Measurements from ENCODE around the gene ZNF280B. TPM values are rescaled to one million over a fixed set of nuclear protein-coding genes. Genes with fewer than 3 reads are reported as not detected.

ZNF280B gene
- total RNA-seq, 3 donors from 2014 or later = 0.51 to 1.4 (median 0.64) TPM

- Histone ChIP-seq H3K4me1 (ENCODE audit: low read depth) (no peaks in the 10 kb centered on the region), H3K36me3 (ENCODE audit: low read depth) (no peaks in the 10 kb centered on the region), H3K9me3 (no peaks in the 10 kb centered on the region), H3K4me3 (no peak overlapping the region)
- TF ChIP-seq CTCF (IDR thresholded peaks at IDR 0.05) = no peak
- DNase-seq = no peak
- no peak for ATAC-seq
- intact Hi-C loops (cut with DNase I, micrococcal nuclease) = no loop called here
Measured at GRCh38 chr22:22538226-22538989, 29.9 kb upstream of the ZNF280B start.

- Histone ChIP-seq H3K4me3 (no peak overlapping the region), H3K36me3 (ENCODE audit: low read depth) (no peaks in the 10 kb centered on the region), H3K4me1 (ENCODE audit: low read depth) (no peaks in the 10 kb centered on the region), H3K9me3 (no peaks in the 10 kb centered on the region)
- intact Hi-C loops (cut with DNase I, micrococcal nuclease) = no loop called here
- TF ChIP-seq CTCF (IDR thresholded peaks at IDR 0.05) = no peak
- ATAC-seq (no peak), DNase-seq (no peak)
Measured at GRCh38 chr22:22536916-22537315, 28.4 kb upstream of the ZNF280B start.

- intact Hi-C loops (cut with DNase I, micrococcal nuclease) = no loop called here
- Histone ChIP-seq H3K4me1 (ENCODE audit: low read depth) (no peaks in the 10 kb centered on the region), H3K36me3 (ENCODE audit: low read depth) (no peaks in the 10 kb centered on the region), H3K4me3 (no peak overlapping the region), H3K9me3 (no peaks in the 10 kb centered on the region)
- no peak for ATAC-seq
- DNase-seq = no peak
- TF ChIP-seq CTCF (IDR thresholded peaks at IDR 0.05) = no peak
Measured at GRCh38 chr22:22536515-22536914, 28.0 kb upstream of the ZNF280B start.

- intact Hi-C loops (cut with DNase I, micrococcal nuclease) = no loop called here
- TF ChIP-seq CTCF (IDR thresholded peaks at IDR 0.05) = no peak
- Histone ChIP-seq H3K36me3 (ENCODE audit: low read depth) (no peaks in the 10 kb centered on the region), H3K4me1 (ENCODE audit: low read depth) (no peaks in the 10 kb centered on the region), H3K9me3 (no peaks in the 10 kb centered on the region), H3K4me3 (no peak overlapping the region)
- ATAC-seq = no peak
- DNase-seq = no peak
Measured at GRCh38 chr22:22535662-22536061, 27.1 kb upstream of the ZNF280B start.

- ATAC-seq (no peak), DNase-seq (no peak)
- Histone ChIP-seq H3K9me3 (no peaks in the 10 kb centered on the region), H3K4me3 (no peak overlapping the region), H3K4me1 (ENCODE audit: low read depth) (no peaks in the 10 kb centered on the region), H3K36me3 (ENCODE audit: low read depth) (no peaks in the 10 kb centered on the region)
- intact Hi-C loops (cut with DNase I, micrococcal nuclease) = no loop called here
- TF ChIP-seq CTCF (IDR thresholded peaks at IDR 0.05) = no peak
Measured at GRCh38 chr22:22534604-22535415, 26.3 kb upstream of the ZNF280B start.

Measured in mucosa of descending colon (tissue), 3 donors.